Chondrocyte (in vitro differentiated cells): Measurements from ENCODE around the gene INO80. TPM values are rescaled to one million over a fixed set of nuclear protein-coding genes. Genes with fewer than 3 reads are reported as not detected.
A peak's percentile ranks its signal among the peaks of the same experiment; 100 is the strongest.

ENCODE experiments used
- DNase-seq: peaks from one replicate; pipeline ENCODE4 v3.0.0; 2021; ENCODE audit warnings: mixed read lengths, low spot score
- H3K27ac Mint-ChIP-seq: one replicate; pipeline ENCODE4 v1.8.0; 2021; ENCODE audit warnings: mild to moderate bottlenecking, moderate library complexity, mixed read lengths; ENCODE audit not compliant: unreplicated experiment
- H3K27me3 Mint-ChIP-seq: 2 replicates; pipeline ENCODE4 v1.8.0; 2021; ENCODE audit warnings: low read depth, mixed read lengths
- H3K36me3 Mint-ChIP-seq: 2 replicates; pipeline ENCODE4 v1.8.0; 2021; ENCODE audit warnings: low read depth, mixed read lengths
- H3K4me1 Mint-ChIP-seq: 2 replicates; pipeline ENCODE4 v1.8.0; 2021; ENCODE audit warnings: low read depth, mild to moderate bottlenecking, mixed read lengths
- H3K4me3 Mint-ChIP-seq: one replicate; pipeline ENCODE4 v1.8.0; 2021; ENCODE audit warnings: mild to moderate bottlenecking, moderate library complexity, mixed read lengths; ENCODE audit not compliant: unreplicated experiment
- H3K9me3 Mint-ChIP-seq: 2 replicates; pipeline ENCODE4 v1.8.0; 2021; ENCODE audit warnings: low read depth, mixed read lengths
- total RNA-seq: library from RNA; stranded (reverse); gene quantifications from 3 replicates; pipeline ENCODE4 v1.2.1, GENCODE V29; 2021
- TF ChIP-seq, protein P1 (sequence below): fragments of 200-600 bp; sonication (generic); IDR thresholded peaks from 2 replicates; pipeline ENCODE4 v1.5.0; 2021; ENCODE audit warnings: antibody characterized with exemption, mild to moderate bottlenecking, moderate library complexity

INO80 gene
- total RNA-seq, 1 donor from 2014 or later, result 16.6 TPM

DNA sequence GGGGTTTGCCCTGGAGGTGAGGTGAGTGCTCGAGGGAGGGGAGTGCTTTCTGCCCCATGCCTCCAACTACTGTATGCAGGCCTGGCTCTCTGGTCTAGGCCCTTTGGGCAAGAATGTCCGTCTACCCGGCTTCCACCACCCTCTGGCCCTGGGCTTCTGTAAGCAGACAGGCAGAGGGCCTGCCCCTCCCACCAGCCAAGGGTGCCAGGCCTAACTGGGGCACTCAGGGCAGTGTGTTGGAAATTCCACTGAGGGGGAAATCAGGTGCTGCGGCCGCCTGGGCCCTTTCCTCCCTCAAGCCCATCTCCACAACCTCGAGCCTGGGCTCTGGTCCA, 177.6 kb downstream of the INO80 start:
- no peak overlapping the region for H3K27ac Mint-ChIP-seq
- H3K36me3 Mint-ChIP-seq, result no peaks in the 10 kb centered on the region
- H3K4me3 Mint-ChIP-seq, result no peak overlapping the region

DNA sequence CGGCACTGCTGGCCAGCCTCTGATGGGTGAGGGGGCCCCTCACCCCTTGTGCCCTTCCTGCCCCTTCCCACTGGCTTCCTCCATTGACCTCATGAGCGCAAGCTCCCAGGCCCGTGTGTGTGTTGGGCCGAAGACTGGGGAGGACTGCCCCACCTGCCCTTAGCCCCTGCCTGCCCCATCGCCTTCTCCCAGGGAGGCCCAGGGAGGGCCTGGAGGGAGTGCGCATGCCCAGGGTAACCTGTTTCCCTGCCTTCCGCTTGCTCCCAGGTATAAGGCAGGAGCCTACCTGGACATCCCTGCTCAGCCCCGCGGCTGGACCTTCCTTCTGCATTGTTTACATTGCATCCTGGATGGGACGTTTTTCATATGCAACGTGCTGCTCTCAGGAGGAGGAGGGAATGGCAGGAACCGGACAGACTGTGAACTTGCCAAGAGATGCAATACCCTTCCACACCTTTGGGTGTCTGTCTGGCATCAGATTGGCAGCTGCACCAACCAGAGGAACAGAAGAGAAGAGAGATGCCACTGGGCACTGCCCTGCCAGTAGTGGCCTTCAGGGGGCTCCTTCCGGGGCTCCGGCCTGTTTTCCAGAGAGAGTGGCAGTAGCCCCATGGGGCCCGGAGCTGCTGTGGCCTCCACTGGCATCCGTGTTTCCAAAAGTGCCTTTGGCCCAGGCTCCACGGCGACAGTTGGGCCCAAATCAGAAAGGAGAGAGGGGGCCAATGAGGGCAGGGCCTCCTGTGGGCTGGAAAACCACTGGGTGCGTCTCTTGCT, 178.1 kb downstream of the INO80 start:
- H3K27me3 Mint-ChIP-seq, result no peaks in the 10 kb centered on the region
- no peaks in the 10 kb centered on the region for H3K36me3 Mint-ChIP-seq
- DNase-seq, result no peak
- TF ChIP-seq, protein P1, sequence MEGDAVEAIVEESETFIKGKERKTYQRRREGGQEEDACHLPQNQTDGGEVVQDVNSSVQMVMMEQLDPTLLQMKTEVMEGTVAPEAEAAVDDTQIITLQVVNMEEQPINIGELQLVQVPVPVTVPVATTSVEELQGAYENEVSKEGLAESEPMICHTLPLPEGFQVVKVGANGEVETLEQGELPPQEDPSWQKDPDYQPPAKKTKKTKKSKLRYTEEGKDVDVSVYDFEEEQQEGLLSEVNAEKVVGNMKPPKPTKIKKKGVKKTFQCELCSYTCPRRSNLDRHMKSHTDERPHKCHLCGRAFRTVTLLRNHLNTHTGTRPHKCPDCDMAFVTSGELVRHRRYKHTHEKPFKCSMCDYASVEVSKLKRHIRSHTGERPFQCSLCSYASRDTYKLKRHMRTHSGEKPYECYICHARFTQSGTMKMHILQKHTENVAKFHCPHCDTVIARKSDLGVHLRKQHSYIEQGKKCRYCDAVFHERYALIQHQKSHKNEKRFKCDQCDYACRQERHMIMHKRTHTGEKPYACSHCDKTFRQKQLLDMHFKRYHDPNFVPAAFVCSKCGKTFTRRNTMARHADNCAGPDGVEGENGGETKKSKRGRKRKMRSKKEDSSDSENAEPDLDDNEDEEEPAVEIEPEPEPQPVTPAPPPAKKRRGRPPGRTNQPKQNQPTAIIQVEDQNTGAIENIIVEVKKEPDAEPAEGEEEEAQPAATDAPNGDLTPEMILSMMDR, result peak; percentile 73
- no peak overlapping the region for H3K4me3 Mint-ChIP-seq
- no peaks in the 10 kb centered on the region for H3K9me3 Mint-ChIP-seq
- H3K27ac Mint-ChIP-seq, result no peak overlapping the region
- H3K4me1 Mint-ChIP-seq, result peaks cover 35% of the 10 kb centered on the region

More for the DNA sequence above, 177.6 kb downstream of the INO80 start:
- peaks cover 35% of the 10 kb centered on the region for H3K4me1 Mint-ChIP-seq
- no peaks in the 10 kb centered on the region for H3K27me3 Mint-ChIP-seq
- H3K9me3 Mint-ChIP-seq, result no peaks in the 10 kb centered on the region
- TF ChIP-seq, protein P1, result no peak
- DNase-seq, result no peak

DNA sequence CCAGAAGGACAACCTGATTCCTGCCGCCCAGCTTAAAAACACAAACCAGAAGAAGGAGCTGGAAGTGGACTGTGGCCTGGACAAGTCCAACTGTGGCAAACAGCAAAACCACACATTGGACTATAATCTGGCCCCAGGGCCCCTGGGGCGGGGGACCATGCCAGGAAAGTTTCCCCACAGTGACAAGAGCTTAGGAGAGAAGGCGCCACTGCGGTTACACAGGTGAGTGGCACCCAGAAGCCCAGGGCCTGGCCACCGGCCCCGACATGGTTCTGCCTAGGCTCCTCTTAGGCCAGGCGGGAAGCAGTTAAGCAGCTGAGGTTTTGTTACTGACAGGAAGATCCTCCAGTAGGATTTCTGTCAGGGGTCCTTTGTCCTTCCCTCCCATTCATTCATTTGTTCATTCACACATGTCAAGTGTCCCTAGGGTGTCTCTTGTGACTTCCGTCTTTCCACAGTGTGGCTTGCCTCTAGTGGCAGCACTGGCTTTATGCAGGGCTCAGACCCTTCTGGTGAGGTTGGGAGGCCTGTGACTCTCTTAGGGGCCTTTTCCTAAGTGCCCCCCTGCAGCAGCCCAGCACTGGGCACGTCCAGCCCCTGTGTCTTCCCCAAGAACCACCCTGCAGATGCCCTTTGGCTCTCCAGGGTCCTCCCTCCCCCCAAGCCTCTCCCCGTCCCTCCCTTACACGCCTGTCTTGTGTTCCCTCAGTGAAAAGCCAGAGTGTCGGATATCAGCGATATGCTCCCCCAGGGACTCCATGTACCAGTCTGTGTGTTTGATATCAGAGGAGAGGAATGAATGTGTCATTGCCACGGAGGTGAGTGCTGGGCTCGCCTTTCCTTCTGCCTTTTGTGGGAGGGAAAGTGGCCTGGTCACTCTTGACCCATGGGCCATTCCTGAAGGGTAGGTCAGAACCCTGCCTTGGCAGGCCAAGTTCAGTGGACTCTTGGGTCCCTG, 179.1 kb downstream of the INO80 start:
- no peaks in the 10 kb centered on the region for H3K9me3 Mint-ChIP-seq
- no peak for DNase-seq
- no peak overlapping the region for H3K4me3 Mint-ChIP-seq
- H3K36me3 Mint-ChIP-seq, result no peaks in the 10 kb centered on the region
- peaks cover 29% of the 10 kb centered on the region for H3K4me1 Mint-ChIP-seq
- TF ChIP-seq, protein P1, result peak; percentile 50
- H3K27me3 Mint-ChIP-seq, result peaks cover under 1% of the 10 kb centered on the region
- H3K27ac Mint-ChIP-seq, result peak overlapping the region; percentile 63

DNA sequence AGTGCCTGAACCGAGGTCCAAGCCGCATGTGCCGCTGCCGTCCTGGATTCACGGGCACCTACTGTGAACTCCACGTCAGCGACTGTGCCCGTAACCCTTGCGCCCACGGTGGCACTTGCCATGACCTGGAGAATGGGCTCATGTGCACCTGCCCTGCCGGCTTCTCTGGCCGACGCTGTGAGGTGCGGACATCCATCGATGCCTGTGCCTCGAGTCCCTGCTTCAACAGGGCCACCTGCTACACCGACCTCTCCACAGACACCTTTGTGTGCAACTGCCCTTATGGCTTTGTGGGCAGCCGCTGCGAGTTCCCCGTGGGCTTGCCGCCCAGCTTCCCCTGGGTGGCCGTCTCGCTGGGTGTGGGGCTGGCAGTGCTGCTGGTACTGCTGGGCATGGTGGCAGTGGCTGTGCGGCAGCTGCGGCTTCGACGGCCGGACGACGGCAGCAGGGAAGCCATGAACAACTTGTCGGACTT, 179.8 kb downstream of the INO80 start:
- Mint-ChIP-seq H3K4me3 (no peak overlapping the region), H3K27me3 (peaks cover 4% of the 10 kb centered on the region), H3K9me3 (no peaks in the 10 kb centered on the region), H3K4me1 (peaks cover 27% of the 10 kb centered on the region), H3K27ac (no peak overlapping the region), H3K36me3 (no peaks in the 10 kb centered on the region)
- no peak for DNase-seq
- TF ChIP-seq, protein P1, result no peak

DNA sequence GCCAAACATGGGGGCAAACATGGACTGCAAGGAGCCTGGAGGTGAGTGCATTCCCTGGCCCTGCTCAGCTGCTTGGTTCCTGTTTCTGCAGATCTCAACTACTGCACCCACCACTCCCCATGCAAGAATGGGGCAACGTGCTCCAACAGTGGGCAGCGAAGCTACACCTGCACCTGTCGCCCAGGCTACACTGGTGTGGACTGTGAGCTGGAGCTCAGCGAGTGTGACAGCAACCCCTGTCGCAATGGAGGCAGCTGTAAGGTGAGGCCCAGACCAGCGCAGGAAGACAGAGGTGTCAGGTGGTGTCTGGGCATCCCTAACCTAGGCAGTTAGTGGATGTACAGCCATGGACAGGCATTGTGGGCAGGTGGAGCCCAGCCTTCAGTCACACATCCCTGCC, 181.6 kb downstream of the INO80 start:
- Mint-ChIP-seq H3K4me1 (peaks cover 30% of the 10 kb centered on the region), H3K27ac (no peak overlapping the region), H3K4me3 (no peak overlapping the region), H3K36me3 (no peaks in the 10 kb centered on the region), H3K27me3 (peaks cover 16% of the 10 kb centered on the region), H3K9me3 (no peaks in the 10 kb centered on the region)
- DNase-seq, result no peak
- TF ChIP-seq, protein P1, result no peak
